Hematopoietic multipotent progenitor cell treated with erythropoietin and hydrocortisone succinate and interleukin-3 and kit ligand, for 15 days (in vitro differentiated cells): ENCODE data around the gene STX18.

Experiments
- DNase-seq: peaks from one replicate; pipeline ENCODE4 v3.0.0-alpha.2; 2015; ENCODE audit warnings: low spot score

The STX18 gene

DNA sequence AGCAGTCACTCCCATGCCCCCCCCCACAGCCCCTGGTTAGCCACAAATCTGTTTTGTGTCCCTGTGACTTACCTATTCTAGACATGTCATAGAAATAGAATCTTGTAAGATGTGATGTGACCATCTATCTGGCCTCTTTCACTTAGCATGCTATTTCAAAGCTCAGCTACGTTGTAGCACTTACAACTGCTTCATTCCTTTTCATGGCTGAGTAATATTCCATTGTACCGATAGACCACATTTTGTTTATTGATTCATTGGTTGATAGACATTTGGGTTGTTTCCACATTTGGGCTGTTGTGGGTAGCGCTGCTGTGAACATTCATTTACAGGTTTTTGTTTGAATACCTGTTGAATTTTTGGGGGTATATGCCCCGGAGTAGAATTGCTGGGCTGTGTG is 143.4 kb downstream of the STX18 start:
- DNase-seq, result no peak

GRCh38 chr4:4397441-4397819 is 144.4 kb downstream of the STX18 start:
- no peak for DNase-seq

DNA sequence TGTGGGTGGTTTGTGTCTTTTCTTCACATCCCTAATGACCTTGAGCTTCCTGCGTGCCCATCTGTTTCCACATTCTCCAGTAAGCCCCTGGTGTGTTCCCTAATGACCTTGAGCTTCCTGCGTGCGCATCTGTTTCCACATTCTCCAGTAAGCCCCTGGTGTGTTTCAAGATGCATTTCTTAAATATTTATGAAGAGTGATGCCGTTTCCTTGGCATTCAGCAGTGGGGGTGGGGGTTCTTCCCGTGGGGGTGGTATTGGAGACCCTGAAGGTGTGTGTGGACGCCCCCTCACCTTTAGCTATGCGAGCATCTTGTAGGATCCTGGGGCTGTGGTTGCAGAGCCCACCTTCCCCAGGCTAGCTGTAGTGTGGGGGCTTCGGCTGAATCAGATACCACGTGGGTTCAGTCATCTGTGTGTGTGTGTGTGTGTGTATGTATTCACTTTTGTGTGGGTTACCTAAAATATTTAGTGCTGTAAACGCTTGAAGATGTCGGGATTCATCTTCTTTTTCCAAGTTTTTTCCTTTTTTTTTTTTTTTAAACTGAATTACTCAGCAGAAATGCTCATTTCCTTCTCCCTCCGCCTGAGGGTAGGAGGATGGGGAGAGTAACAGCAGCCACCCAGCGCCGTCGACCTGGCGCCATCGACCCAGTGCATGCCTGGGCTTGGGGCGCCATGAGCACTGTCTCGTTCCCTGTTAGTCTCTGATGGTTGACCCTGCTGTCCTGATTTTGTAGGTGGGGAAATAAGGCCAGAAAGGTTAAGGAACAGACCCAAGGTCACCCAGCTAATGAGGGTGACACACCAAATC is 145.0 kb downstream of the STX18 start:
- DNase-seq, result no peak

DNA sequence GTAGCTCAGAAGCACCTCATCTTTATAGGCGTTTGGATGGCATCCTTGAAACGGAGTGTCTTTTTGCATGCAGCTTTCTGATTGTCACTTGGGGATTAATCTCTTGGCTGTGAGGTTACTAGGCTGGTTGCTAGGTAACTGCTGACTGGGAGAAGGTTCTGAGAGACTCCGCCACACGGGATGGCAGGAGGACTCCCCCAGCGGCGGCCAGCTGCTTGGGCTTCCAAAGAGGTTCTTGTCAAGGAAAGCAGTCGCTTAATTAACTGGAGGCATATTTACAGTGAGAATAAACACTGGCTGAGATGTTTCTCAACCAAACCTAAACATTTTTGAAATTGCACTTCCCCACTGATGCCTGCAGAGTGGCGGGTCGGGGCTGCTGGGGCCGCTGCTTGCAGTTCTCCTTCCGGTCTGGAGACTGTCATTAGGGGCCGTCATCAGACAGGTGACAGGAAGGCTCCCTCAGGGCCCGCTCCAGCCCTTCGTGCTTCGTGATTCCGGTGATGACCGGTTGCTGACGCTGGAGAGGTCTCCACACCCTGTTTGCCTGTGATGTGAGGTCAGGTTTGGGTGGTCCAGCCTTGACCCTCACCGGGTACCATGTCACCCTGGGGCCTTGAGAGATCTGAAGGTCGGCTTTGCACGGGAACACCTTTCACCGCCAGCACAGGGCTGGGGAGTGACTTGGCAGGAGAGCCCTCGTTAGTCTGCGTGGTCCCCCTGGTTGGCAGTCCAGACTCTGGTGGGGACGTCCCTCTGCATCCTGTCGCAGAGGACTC is 145.8 kb downstream of the STX18 start:
- DNase-seq, result no peak

GRCh38 chr4:4395371-4395770 is 146.5 kb downstream of the STX18 start:
- no peak for DNase-seq

DNA sequence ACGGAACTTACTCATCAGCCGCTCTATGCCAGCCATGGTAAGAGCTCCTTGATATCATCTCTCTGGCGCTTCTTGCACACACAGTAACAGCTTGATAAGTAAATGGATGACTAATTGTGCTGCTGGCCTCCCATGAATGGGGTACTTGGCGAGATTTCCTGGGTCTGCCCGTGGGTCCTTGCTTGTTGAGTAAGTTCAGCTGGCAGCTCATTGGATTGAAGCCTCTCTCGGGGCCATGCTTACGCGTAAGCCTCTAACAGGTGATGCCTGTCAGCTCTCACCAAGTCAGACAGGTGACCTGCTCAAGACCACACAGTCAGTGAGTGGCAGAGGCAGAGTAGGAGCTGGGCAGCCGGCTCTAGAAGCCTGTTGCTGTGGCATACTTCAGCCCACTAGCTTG is 147.2 kb downstream of the STX18 start:
- no peak for DNase-seq

DNA sequence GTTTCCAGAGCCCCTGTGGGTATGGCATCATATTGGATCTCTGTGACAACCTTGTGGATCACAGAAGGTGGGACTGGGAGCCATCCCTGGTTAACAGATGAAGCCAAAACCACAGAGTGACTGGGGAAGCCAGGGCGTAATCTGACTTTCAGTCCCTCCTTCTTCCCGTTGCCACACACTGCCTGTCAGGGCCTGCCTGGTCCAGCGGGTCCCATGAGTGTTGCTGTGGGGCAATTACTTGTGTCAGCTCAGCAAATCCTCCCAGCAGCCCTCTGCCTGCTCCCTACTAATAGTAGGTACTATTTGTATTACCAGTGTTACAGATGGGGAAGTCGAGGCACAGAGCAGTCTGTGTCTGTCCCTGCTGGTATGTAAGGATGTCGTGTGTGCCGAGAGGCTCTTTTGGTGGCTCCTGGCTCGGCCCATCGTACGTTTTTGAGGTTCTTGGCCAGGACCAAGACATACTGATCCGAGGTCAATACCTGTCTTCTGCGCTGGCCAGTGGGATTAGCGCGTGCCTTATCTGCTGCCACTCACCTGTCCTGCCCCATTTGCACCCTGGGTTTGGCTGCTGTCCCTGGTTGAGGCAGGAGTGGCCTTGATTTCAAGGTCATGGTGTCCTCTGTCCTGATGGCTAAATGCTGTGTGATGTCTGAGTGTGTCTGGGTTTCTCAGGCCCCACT is 149.2 kb downstream of the STX18 start:
- no peak for DNase-seq

GRCh38 chr4:4391866-4392265 is 150.0 kb downstream of the STX18 start:
- no peak for DNase-seq

DNA sequence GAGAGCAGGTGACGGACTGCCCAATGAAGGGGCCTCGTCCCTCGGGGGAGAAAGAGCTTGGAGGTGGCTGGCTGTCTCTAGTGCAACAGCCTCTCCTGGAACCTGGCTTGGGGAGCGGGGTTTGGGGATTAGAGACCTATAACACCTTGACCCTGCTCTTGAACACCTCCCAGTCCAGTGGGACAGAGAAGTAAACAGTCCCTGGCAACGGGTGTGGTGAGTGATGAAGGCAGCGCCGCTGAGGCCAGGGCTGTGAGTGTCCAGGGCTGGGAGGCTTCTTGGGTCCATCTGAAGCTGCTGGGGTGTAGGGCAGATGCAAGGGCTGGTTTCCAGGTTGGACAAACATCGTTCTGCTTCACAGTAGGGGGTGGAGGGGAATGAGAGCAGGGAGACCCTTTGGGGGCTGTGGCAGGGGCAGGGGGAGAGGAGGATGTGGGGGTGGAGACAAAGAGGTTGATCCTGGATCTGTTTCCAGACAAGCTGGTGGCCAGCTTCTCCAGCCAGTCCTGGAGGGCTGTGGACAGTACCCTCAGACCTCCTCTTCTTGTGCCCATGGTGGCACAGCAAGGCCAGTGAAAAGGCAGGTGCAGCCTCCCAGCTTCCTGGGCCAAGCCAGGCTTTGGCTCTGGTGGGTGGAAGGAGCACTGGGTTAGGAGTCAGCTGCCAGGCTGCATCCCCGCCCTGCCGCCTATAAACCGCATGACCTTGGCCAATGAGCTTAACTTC is 151.2 kb downstream of the STX18 start:
- DNase-seq, result no peak

- DNase-seq, result no peak
These were observed 151.8 kb downstream of the STX18 start for GRCh38 chr4:4390046-4390445.

DNA sequence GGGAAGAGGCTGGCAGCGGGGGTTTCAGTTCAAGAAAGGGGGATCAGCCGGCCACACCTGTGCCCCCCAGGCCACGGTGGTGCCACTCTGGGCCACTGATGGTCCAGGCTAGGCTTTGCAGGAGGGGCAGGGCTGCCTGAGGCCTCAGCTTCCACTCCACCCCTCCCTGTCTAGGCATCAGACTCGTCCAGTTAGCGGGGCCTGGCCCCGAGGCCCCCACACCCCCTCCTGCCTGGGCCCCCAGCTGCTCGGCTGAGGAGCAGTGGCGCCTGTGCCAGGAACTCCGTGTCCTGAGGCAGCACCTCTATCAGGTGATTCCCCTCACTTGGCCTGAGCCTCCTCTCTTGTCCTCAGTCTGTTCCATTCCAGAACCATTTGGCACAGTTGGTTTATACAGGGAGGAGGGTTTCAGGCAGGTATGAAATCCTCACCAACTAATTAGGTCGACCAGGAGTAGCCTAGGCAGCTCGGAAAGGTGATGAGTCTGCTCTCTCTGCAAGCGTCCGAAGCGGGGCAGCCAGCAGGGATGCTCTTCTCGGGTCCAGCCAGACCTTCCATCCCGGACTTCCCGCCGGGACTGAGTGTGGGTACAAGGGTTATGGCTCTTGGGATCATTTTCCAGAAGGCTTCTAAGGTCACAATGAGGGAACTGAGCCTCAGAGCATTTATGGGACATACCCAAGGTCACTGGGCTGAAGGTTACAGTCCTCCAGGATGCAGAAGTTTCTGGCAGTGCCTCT is 152.8 kb downstream of the STX18 start:
- DNase-seq, result no peak

- DNase-seq, result no peak
These were observed 153.5 kb downstream of the STX18 start for GRCh38 chr4:4388311-4388790.

DNA sequence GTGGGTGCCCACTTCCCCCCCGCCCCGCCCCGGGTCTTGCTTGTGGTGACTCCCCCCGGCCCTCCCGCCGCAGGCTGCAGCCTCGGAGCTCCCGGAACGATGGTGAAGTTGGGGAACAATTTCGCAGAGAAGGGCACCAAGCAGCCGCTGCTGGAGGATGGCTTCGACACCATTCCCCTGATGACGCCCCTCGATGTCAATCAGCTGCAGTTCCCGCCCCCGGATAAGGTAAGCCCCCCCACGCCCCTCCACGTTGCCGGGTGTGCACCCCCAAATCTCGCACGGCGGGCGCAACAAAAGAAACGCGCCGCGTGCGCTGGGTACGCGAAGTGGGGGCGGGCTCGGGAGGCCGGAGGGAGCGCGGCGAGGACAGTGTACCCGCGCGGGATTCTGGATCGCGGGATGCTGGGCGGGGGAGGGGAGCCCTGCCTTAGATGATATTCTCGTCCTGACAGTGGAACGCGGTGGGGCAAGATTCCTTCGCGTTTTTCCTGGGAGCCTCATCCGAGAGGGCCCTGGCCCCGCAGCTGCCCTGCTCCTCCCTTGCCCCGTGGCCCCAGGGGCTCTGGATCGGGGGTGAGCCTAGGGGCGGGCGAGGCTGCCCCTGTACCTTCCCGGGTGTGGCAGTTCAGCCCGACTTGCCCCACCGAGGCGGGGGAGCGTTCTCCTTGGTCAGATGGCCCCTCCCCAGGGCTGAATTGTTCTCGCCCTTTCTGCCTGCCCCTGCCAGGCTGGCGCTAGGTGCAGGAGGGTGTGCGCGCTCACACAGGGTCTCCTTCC is 154.1 kb downstream of the STX18 start:
- DNase-seq, result no peak

DNA sequence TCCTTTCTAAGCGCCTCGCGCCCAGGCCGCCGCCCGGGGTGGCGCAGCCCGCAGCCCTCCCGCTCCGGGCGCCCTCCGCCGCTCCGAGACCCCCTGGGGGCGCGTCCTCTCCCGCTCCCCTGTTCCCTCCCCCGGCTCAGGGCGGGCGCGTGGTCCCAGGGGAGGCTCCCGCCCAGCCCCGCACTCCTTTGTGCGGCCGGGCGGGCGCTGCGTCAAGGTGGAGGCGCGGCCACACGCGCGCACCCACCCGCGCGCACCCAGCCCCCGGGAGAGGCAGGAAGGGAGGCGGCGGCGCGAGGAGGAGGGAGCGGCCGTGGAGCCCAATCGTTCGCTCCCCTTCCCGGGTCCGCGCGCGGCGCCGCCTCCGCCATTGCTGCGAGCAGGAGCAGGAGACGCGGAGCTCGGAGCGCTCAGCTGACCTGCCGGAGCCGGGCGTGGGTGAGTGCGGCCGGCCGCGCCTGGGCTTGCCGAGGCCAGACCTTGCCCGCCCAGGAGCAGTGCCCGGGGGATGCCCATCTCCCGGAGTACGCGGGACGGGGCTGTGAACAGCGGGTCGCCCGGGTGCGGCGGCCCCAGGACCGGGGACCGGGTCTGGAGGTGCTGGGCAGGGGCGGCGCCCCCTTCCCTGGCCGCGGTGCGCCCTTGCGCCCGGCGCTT is 155.0 kb downstream of the STX18 start, which contains the start of gene NSG1:
Gene NSG1, plus strand, starts transcription at position 367 of the 657 bp plus-strand sequence. CDS start 528 bp downstream, outside the sequence.
- DNase-seq, result no peak

GRCh38 chr4:4386296-4386735 is 155.5 kb downstream of the STX18 start:
- DNase-seq, result no peak

DNA sequence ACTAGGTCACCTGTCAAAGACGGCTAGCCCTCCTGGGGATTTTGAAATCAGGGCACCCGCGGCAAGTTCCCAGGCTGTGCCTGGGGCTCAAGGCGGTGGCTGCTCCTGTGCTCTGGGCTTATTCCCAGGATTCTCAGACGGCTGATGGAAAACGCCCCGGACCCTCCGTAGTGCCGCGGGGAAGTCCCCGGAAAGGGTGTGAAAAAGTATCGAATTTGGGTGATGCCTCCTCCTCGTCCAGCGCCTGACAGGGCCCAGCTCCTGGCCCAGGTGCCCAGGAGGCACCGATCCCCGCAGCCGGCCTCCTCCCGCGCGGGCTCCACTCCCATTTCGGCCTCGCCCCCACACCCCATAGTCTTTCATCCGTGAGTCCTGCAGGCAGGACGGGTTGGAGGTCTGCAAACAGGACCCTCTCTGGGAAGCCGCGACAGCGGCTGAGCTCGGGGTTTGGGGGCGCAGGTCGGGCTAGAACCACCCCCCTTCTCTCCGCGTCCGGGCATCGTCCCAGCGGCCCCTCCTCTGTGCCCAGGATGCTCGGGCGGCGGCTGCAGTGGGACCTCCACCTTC is 156.0 kb downstream of the STX18 start:
- DNase-seq, result no peak

- no peak for DNase-seq
These were observed 157.0 kb downstream of the STX18 start for GRCh38 chr4:4384837-4385236.

GRCh38 chr4:4383085-4383484 is 158.8 kb downstream of the STX18 start:
- DNase-seq, result no peak

- no peak for DNase-seq
These were observed 162.2 kb downstream of the STX18 start for GRCh38 chr4:4379540-4380087.
